Measurements from ENCODE around the gene GZMA. TPM values are rescaled to one million over a fixed set of nuclear protein-coding genes. Genes with fewer than 3 reads are reported as not detected.
A peak's percentile ranks its signal among the peaks of the same experiment; 100 is the strongest.

The GZMA gene
- total and polyA plus RNA-seq, 2 experiments from 2014 or later, result not detected

- H3K36me3 ChIP-seq (ENCODE audit: insufficient read depth), result no peaks in the 10 kb centered on the region
- Mint-ChIP-seq H3K36me3 (ENCODE audit: low read depth) (no peaks in the 10 kb centered on the region), H3K27me3 (ENCODE audit: insufficient read depth, low read depth, poor library complexity) (peaks cover 4% of the 10 kb centered on the region), H3K4me1 (no peaks in the 10 kb centered on the region), H3K9me3 (peaks cover 2% of the 10 kb centered on the region; the same call in 2 of the 3 replicates), H3K27ac (no peak overlapping the region), H3K4me3 (no peak overlapping the region)
- H3K27me3 ChIP-seq (ENCODE audit: insufficient read depth), result no peaks in the 10 kb centered on the region
- no peaks in the 10 kb centered on the region for H4K20me1 ChIP-seq (replicated peaks; ENCODE audit: insufficient read depth)
- H3K27ac ChIP-seq (ENCODE audit: low read depth), result no peak overlapping the region
- no peaks in the 10 kb centered on the region for H3F3A ChIP-seq (replicated peaks; ENCODE audit: low read depth)
- H3K4me1 ChIP-seq (ENCODE audit: insufficient read depth), result no peaks in the 10 kb centered on the region
- no peak for TF ChIP-seq EZH2 (IDR thresholded peaks at IDR 0.05; ENCODE audit: low read depth, unreplicated experiment)
- TF ChIP-seq EZH2phosphoT487 (IDR thresholded peaks at IDR 0.05; ENCODE audit: unreplicated experiment), result no peak
- no peak for TF ChIP-seq STAT1 (IDR thresholded peaks at IDR 0.05; ENCODE audit: unreplicated experiment)
- no peak for TF ChIP-seq POLR2AphosphoS5 (IDR thresholded peaks at IDR 0.05; ENCODE audit: low read depth)
- no peak for TF ChIP-seq REST (IDR thresholded peaks at IDR 0.05; ENCODE audit: unreplicated experiment)
- no peak for TF ChIP-seq JUNB (IDR thresholded peaks at IDR 0.05; ENCODE audit: unreplicated experiment)
- TF ChIP-seq ZNF114 (CRISPR knock-in tag; IDR thresholded peaks at IDR 0.05), result no peak
- TF ChIP-seq ETS1 (IDR thresholded peaks at IDR 0.05), result no peak
- DNase-seq (ENCODE audit: low spot score) (no peak), ATAC-seq (no peak)
- no peak overlapping the region for H3K4me3 ChIP-seq
- no peak overlapping the region for H3K4me2 ChIP-seq
- no peaks in the 10 kb centered on the region for H3K9me2 ChIP-seq (ENCODE audit: insufficient read depth)
- H3K79me2 ChIP-seq (replicated peaks; ENCODE audit: insufficient read depth), result no peaks in the 10 kb centered on the region
- H2AFZ ChIP-seq, result peak overlapping the region; percentile 74; the same call in 1 of the 2 replicates
Observed at GRCh38 chr5:55151923-55152842, 49.7 kb downstream of the GZMA start.

- Mint-ChIP-seq H3K4me1 (no peaks in the 10 kb centered on the region), H3K36me3 (ENCODE audit: low read depth) (no peaks in the 10 kb centered on the region), H3K27me3 (ENCODE audit: insufficient read depth, low read depth, poor library complexity) (peaks cover 2% of the 10 kb centered on the region), H3K27ac (no peak overlapping the region), H3K9me3 (peaks cover 2% of the 10 kb centered on the region; the same call in 2 of the 3 replicates), H3K4me3 (no peak overlapping the region)
- Histone ChIP-seq H3K9me2 (ENCODE audit: insufficient read depth) (no peaks in the 10 kb centered on the region), H3K4me1 (ENCODE audit: insufficient read depth) (no peaks in the 10 kb centered on the region), H3K4me3 (no peak overlapping the region), H3K4me2 (no peak overlapping the region), H3F3A (replicated peaks; ENCODE audit: low read depth) (no peaks in the 10 kb centered on the region), H2AFZ (peak overlapping the region; percentile 9; the same call in 1 of the 2 replicates), H3K79me2 (replicated peaks; ENCODE audit: insufficient read depth) (no peaks in the 10 kb centered on the region), H4K20me1 (replicated peaks; ENCODE audit: insufficient read depth) (no peaks in the 10 kb centered on the region), H3K27ac (ENCODE audit: low read depth) (no peak overlapping the region), H3K36me3 (ENCODE audit: insufficient read depth) (no peaks in the 10 kb centered on the region), H3K27me3 (ENCODE audit: insufficient read depth) (no peaks in the 10 kb centered on the region)
- DNase-seq (ENCODE audit: low spot score) (no peak), ATAC-seq (no peak)
- TF ChIP-seq CTCF (conservative IDR thresholded peaks at IDR 0.05; ENCODE audit: low read depth in 2 of 2), result no peak
Observed at GRCh38 chr5:55154873-55155272, 52.4 kb downstream of the GZMA start.
